RWPE2 (cell line): ENCODE data around the gene NANP.
"Not testable (repeated sequence)": the region's sequence is repeated elsewhere in the genome, so short reads cannot be mapped to it uniquely, and the experiment has no call there.

Source experiments
- ATAC-seq: fragments of 200-7000 bp; cut with Tn5 transposase; 3 replicates; pipeline ENCODE4 v1.9.1; 2021; ENCODE audit warnings: low read depth
- DNase-seq: peaks from one replicate; pipeline ENCODE4 v3.0.0-alpha.2; 2020; ENCODE audit warnings: low spot score
- H3K27ac ChIP-seq: fragments of 450-650 bp; 2 replicates; pipeline ENCODE4 v1.5.1; 2017; ENCODE audit warnings: mild to moderate bottlenecking; ENCODE audit not compliant: poor library complexity, severe bottlenecking
- H3K27me3 ChIP-seq: fragments of 250-450 bp; sonication (Bioruptor Pico); 2 replicates; pipeline ENCODE4 v1.5.1; 2021; ENCODE audit warnings: mild to moderate bottlenecking, moderate library complexity; ENCODE audit not compliant: insufficient read depth, poor library complexity, severe bottlenecking
- H3K36me3 ChIP-seq: fragments of 250-450 bp; sonication (Bioruptor Pico); 2 replicates; pipeline ENCODE4 v1.5.1; 2020; ENCODE audit warnings: low read depth, mild to moderate bottlenecking, moderate library complexity
- H3K4me1 ChIP-seq: fragments of 250-450 bp; sonication (Bioruptor Pico); 2 replicates; pipeline ENCODE4 v1.5.1; 2021; ENCODE audit warnings: mild to moderate bottlenecking, moderate library complexity; ENCODE audit not compliant: insufficient read depth, poor library complexity, severe bottlenecking
- H3K4me3 ChIP-seq: fragments of 250-450 bp; sonication (Bioruptor Pico); 2 replicates; pipeline ENCODE4 v1.5.1; 2021; ENCODE audit warnings: mild to moderate bottlenecking, moderate library complexity; ENCODE audit not compliant: severe bottlenecking
- H3K9me3 ChIP-seq: fragments of 250-450 bp; sonication (Bioruptor Pico); 2 replicates; pipeline ENCODE4 v1.5.1; 2021; ENCODE audit warnings: mild to moderate bottlenecking, moderate library complexity; ENCODE audit not compliant: severe bottlenecking
- TF ChIP-seq, protein P1 (sequence below): fragments of 450-650 bp; IDR thresholded peaks from one replicate; pipeline ENCODE4 v1.5.1; 2017; ENCODE audit warnings: mild to moderate bottlenecking, moderate library complexity; ENCODE audit not compliant: poor library complexity, severe bottlenecking

The NANP gene

DNA sequence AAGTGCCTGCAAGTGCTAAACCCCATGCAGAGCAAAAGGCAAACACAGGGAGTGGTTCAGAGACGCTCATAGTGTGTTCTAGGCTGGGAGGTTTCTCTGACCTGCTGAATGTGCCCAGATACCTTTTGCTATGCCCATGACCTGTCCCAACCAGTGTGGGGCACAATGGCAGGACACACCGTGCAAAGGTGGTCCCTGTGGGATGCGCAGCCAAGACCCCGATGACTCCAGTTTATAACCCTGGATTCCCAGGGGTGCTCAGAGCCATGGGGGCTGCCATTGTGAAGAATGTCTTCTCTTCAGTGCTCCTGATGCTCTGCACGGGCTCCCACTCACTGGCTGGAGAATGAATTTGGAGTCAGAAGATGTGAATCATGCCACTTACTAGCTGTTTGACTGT lies 36.3 kb downstream of the NANP start:
- H3K27ac ChIP-seq = no peak overlapping the region
- H3K27me3 ChIP-seq = no peaks in the 10 kb centered on the region
- H3K4me1 ChIP-seq = no peaks in the 10 kb centered on the region
- no peak for ATAC-seq
- H3K4me3 ChIP-seq = no peak overlapping the region
- H3K9me3 ChIP-seq = no peaks in the 10 kb centered on the region
- no peaks in the 10 kb centered on the region; the same call in 1 of the 2 replicates for H3K36me3 ChIP-seq
- TF ChIP-seq, protein P1, sequence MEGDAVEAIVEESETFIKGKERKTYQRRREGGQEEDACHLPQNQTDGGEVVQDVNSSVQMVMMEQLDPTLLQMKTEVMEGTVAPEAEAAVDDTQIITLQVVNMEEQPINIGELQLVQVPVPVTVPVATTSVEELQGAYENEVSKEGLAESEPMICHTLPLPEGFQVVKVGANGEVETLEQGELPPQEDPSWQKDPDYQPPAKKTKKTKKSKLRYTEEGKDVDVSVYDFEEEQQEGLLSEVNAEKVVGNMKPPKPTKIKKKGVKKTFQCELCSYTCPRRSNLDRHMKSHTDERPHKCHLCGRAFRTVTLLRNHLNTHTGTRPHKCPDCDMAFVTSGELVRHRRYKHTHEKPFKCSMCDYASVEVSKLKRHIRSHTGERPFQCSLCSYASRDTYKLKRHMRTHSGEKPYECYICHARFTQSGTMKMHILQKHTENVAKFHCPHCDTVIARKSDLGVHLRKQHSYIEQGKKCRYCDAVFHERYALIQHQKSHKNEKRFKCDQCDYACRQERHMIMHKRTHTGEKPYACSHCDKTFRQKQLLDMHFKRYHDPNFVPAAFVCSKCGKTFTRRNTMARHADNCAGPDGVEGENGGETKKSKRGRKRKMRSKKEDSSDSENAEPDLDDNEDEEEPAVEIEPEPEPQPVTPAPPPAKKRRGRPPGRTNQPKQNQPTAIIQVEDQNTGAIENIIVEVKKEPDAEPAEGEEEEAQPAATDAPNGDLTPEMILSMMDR = no peak
- DNase-seq = no peak

DNA sequence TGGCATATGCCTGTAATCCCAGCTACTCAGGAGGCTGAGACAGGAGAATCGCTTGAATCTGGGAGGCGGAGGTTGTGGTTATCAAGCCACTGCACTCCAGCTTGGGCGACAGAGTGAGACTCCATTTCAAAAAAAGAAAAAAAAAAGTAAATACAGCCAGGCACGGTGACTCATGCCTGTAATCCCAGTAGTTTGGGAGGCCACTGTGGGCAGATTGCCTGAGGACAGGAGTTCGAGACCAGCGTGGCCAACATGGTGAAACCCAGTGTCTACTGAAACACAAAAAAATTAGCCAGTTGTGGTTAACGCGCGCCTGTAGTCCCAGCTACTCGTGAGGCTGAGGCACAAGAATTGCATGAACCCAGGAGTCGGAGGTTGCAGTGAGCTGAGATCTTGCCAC lies 36.9 kb downstream of the NANP start:
- no peaks in the 10 kb centered on the region for H3K9me3 ChIP-seq
- no peak for DNase-seq
- TF ChIP-seq, protein P1 = no peak
- H3K27me3 ChIP-seq = no peaks in the 10 kb centered on the region
- no peaks in the 10 kb centered on the region for H3K4me1 ChIP-seq
- H3K27ac ChIP-seq = no peak overlapping the region
- peaks cover under 1% of the 10 kb centered on the region for H3K36me3 ChIP-seq
- H3K4me3 ChIP-seq = no peak overlapping the region
- no peak for ATAC-seq

DNA sequence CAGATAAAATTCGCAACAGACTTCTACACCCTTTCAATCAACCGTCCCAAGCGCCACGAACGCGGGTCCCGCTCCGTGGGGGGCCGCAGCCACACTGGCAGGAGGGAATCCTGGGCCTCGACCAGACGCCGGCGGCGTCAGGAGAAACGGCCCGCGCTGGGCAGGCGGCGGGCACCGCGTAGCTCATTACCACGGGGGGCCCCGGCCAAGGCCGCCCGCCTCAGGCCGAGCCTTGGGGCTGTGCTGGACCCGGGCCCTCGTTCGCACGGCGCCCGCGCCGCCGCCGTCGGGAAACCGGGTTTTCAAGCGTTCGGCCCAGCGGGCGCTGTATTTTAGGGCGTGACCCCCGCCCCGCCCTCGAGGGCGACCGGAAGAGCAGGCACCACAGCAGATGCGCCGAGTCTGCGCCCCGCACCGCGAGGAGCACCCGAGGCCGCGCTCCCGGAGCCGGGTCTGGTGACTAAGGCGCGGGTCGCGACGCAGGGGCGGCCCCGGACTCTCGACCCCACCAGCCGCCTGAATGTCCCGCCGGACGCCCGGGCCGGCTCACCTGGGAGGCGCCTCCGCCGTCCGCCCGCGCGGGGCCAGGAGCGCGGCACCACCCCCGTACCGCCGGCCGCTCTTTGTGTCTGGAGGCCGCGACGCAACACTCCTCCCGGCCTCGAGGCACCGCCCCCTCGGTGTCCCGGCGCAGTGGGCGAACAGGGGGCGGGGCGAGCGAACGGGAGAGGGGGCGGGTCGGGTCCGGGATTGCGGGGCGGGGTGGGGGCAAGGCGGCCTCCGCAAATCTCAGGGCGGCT lies 38.7 kb downstream of the NANP start, which contains the start of gene NINL:
NINL (minus strand) TSS at position 627 of the 800 bp plus-strand sequence. CDS start 58,944 bp downstream, outside the sequence.
- DNase-seq (no peak), ATAC-seq (peak; percentile 85)
- peak within 1 kb of the TSS; percentile 50 for H3K27ac ChIP-seq
- H3K4me3 ChIP-seq = peak within 1 kb of the TSS; percentile 58
- no peaks in the 10 kb centered on the region for H3K4me1 ChIP-seq
- TF ChIP-seq, protein P1 = no peak
- no peaks in the 10 kb centered on the region for H3K9me3 ChIP-seq
- peaks cover 10% of the 10 kb centered on the region for H3K36me3 ChIP-seq
- H3K27me3 ChIP-seq = no peaks in the 10 kb centered on the region

DNA sequence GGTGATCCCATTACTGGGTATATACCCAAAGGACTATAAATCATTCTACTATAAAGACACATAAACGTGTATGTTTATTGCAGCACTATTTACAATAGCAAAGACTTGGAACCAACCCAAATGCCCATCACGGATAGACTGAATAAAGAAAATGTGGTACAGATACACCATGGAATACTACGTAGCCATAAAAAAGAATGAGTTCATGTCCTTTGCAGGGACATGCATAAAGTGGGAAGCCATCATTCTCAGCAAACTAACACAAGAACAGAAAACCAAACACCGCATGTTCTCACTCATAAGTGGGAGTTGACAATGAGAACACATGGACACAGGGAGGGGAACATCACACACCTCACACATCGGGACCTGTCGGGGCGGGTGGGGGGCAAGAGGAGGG lies 40.2 kb downstream of the NANP start:
- H3K36me3 ChIP-seq = peaks cover 14% of the 10 kb centered on the region
- not testable (repeated sequence) for H3K9me3 ChIP-seq, H3K4me1 ChIP-seq, H3K4me3 ChIP-seq, H3K27me3 ChIP-seq, DNase-seq, ATAC-seq, H3K27ac ChIP-seq

DNA sequence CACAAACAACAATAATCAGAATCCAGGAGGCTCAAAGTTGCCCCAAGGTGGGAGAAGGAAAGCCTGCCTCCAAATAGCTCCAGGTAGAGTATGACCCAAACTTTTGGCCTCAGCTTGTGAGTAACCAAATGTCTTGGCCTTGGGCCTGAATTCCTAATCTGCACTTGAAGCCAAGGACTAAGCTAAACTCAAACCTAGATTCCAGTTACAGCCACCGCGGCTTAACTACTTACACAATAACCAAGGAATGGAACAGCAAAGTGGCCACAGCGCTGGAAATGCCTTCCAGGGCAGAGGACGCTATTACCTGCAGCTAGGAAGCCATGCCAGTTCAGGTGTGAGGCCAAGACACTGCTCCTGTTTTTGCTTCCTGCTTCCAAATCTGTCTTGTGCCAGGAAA lies 43.1 kb downstream of the NANP start:
- Histone ChIP-seq H3K27me3 (no peaks in the 10 kb centered on the region), H3K4me1 (no peaks in the 10 kb centered on the region), H3K27ac (no peak overlapping the region), H3K9me3 (no peaks in the 10 kb centered on the region), H3K36me3 (peaks cover 14% of the 10 kb centered on the region), H3K4me3 (no peak overlapping the region)
- TF ChIP-seq, protein P1 = no peak
- no peak for DNase-seq
- no peak for ATAC-seq
